Measurements from ENCODE around the gene DLX3. TPM values are rescaled to one million over a fixed set of nuclear protein-coding genes. Genes with fewer than 3 reads are reported as not detected.
"Not testable (repeated sequence)": the region's sequence is repeated elsewhere in the genome, so short reads cannot be mapped to it uniquely, and the experiment has no call there.

DLX3 gene
- total RNA-seq, 1 experiment from 2014 or later, result 4.9 TPM

- no peak overlapping the region for H3K27ac Mint-ChIP-seq (ENCODE audit: unreplicated experiment)
- no peak for DNase-seq
- H3K27me3 Mint-ChIP-seq (ENCODE audit: insufficient read depth, unreplicated experiment), result no peaks in the 10 kb centered on the region
- no peaks in the 10 kb centered on the region for H3K9me3 ChIP-seq
- BruUV-seq (replicated peaks), result no TSS peak
- intact Hi-C loops (cut with micrococcal nuclease; ENCODE audit: unreplicated experiment), result no loop called here
- H3K4me1 Mint-ChIP-seq (ENCODE audit: low read depth, unreplicated experiment), result peaks cover under 1% of the 10 kb centered on the region
- no peaks in the 10 kb centered on the region for H3K4me1 ChIP-seq
- H3K4me3 Mint-ChIP-seq (ENCODE audit: unreplicated experiment), result no peak overlapping the region
- no peaks in the 10 kb centered on the region for H3K36me3 ChIP-seq (ENCODE audit: control insufficient read depth, insufficient read depth, low read length)
- no peak overlapping the region for H3K4me3 ChIP-seq (ENCODE audit: low read depth, low read length)
- POLR2A ChIA-PET, result no interaction called here
- CTCF ChIA-PET, result no interaction called here
- no peaks in the 10 kb centered on the region for H3K36me3 Mint-ChIP-seq (ENCODE audit: insufficient read depth, unreplicated experiment)
- no peaks in the 10 kb centered on the region for H3K27me3 ChIP-seq (replicated peaks; ENCODE audit: control insufficient read depth, insufficient read depth, low read length)
- TF ChIP-seq, protein P1, sequence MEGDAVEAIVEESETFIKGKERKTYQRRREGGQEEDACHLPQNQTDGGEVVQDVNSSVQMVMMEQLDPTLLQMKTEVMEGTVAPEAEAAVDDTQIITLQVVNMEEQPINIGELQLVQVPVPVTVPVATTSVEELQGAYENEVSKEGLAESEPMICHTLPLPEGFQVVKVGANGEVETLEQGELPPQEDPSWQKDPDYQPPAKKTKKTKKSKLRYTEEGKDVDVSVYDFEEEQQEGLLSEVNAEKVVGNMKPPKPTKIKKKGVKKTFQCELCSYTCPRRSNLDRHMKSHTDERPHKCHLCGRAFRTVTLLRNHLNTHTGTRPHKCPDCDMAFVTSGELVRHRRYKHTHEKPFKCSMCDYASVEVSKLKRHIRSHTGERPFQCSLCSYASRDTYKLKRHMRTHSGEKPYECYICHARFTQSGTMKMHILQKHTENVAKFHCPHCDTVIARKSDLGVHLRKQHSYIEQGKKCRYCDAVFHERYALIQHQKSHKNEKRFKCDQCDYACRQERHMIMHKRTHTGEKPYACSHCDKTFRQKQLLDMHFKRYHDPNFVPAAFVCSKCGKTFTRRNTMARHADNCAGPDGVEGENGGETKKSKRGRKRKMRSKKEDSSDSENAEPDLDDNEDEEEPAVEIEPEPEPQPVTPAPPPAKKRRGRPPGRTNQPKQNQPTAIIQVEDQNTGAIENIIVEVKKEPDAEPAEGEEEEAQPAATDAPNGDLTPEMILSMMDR (IDR thresholded peaks at IDR 0.05; ENCODE audit: insufficient read depth in 1 of 2, low read depth in 1 of 2, low read length in 1 of 2, severe bottlenecking in 1 of 2, unreplicated experiment in 1 of 2), result no peak
- H3K9me3 Mint-ChIP-seq (ENCODE audit: unreplicated experiment), result no peaks in the 10 kb centered on the region
Measured at GRCh38 chr17:50042211-50042610, 47.2 kb upstream of the DLX3 start.

- H3K36me3 Mint-ChIP-seq (ENCODE audit: insufficient read depth, unreplicated experiment); CTCF ChIA-PET; H3K4me3 ChIP-seq (ENCODE audit: low read depth, low read length); intact Hi-C loops (cut with micrococcal nuclease; ENCODE audit: unreplicated experiment); H3K4me1 Mint-ChIP-seq (ENCODE audit: low read depth, unreplicated experiment); DNase-seq; H3K9me3 Mint-ChIP-seq (ENCODE audit: unreplicated experiment); BruUV-seq (replicated peaks); H3K27me3 Mint-ChIP-seq (ENCODE audit: insufficient read depth, unreplicated experiment); POLR2A ChIA-PET; H3K9me3 ChIP-seq; H3K4me3 Mint-ChIP-seq (ENCODE audit: unreplicated experiment); H3K4me1 ChIP-seq; H3K27ac Mint-ChIP-seq (ENCODE audit: unreplicated experiment); H3K36me3 ChIP-seq (ENCODE audit: control insufficient read depth, insufficient read depth, low read length); H3K27me3 ChIP-seq (replicated peaks; ENCODE audit: control insufficient read depth, insufficient read depth, low read length): not testable (repeated sequence)
Measured at GRCh38 chr17:50040496-50040895, 45.5 kb upstream of the DLX3 start.

DNA sequence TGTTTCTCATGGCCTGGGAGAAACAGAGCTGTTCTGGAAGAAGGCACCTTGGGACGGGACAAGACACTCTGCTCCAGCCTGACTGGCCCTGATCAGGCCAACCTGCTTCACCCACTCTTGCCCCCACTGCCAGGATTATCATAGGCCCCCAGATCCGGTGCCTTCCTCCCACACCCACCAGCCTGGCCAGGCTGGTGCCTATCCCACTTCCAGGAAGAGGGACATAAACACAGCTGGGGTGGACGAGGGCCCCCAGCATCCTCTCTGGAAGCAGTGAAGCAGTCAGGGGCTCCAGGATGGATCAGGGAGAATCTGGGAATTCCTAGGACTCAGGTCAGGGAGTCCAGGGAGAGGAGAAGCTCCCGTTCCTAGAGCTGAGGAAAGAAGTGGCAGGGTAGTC is 44.0 kb upstream of the DLX3 start:
- no peaks in the 10 kb centered on the region for H3K36me3 Mint-ChIP-seq (ENCODE audit: insufficient read depth, unreplicated experiment)
- no peaks in the 10 kb centered on the region for H3K9me3 Mint-ChIP-seq (ENCODE audit: unreplicated experiment)
- peaks cover 12% of the 10 kb centered on the region for H3K4me1 Mint-ChIP-seq (ENCODE audit: low read depth, unreplicated experiment)
- H3K27me3 ChIP-seq (replicated peaks; ENCODE audit: control insufficient read depth, insufficient read depth, low read length), result no peaks in the 10 kb centered on the region
- DNase-seq, result no peak
- no TSS peak for BruUV-seq (replicated peaks)
- TF ChIP-seq, protein P1 (IDR thresholded peaks at IDR 0.05; ENCODE audit: insufficient read depth in 1 of 2, low read depth in 1 of 2, low read length in 1 of 2, severe bottlenecking in 1 of 2, unreplicated experiment in 1 of 2), result no peak
- POLR2A ChIA-PET, result no interaction called here
- H3K27ac Mint-ChIP-seq (ENCODE audit: unreplicated experiment), result no peak overlapping the region
- CTCF ChIA-PET, result no interaction called here
- no peak overlapping the region for H3K4me3 Mint-ChIP-seq (ENCODE audit: unreplicated experiment)
- H3K4me3 ChIP-seq (ENCODE audit: low read depth, low read length), result no peak overlapping the region
- H3K4me1 ChIP-seq, result peaks cover 6% of the 10 kb centered on the region; the same call in 1 of the 2 replicates
- H3K9me3 ChIP-seq, result no peaks in the 10 kb centered on the region
- no peaks in the 10 kb centered on the region for H3K36me3 ChIP-seq (ENCODE audit: control insufficient read depth, insufficient read depth, low read length)
- no peaks in the 10 kb centered on the region for H3K27me3 Mint-ChIP-seq (ENCODE audit: insufficient read depth, unreplicated experiment)
- intact Hi-C loops (cut with micrococcal nuclease; ENCODE audit: unreplicated experiment), result no loop called here
